GM18505 (cell line): ENCODE measurements around the gene YARS1.

ENCODE experiments used
- ATAC-seq: cut with Tn5 transposase; IDR thresholded peaks from one replicate; pipeline ENCODE4 v1.9.1; 2021; ENCODE audit not compliant: unreplicated experiment
- POLR2A ChIP-seq: IDR thresholded peaks from 4 replicates; pipeline ENCODE4 v1.6.1; 2011; ENCODE audit warnings: borderline replicate concordance; ENCODE audit not compliant: insufficient read depth, insufficient read length; ENCODE audit errors: extremely low read depth

Gene YARS1

DNA sequence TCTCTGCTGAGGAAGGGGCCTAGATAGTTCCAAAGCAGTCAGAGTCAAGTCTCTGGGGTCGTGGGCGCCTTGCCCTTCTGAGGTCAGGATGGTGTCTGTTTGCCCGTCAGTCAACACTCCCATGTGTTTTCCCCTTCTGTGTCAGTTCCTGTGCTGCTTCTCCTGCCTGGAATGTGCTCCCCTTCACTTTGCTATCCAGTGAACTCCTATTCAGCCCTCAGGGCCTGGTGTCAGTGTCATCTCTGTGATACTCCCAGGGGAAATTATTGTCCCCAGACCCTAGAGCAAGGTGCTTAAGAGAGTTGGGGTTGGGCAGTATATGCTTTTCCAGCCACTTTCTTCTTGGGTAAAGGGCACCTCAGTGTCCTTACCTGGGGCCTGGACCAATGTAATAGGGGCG, 68.8 kb downstream of the YARS1 start:
- ATAC-seq, result no peak
- no peak for TF ChIP-seq POLR2A

DNA sequence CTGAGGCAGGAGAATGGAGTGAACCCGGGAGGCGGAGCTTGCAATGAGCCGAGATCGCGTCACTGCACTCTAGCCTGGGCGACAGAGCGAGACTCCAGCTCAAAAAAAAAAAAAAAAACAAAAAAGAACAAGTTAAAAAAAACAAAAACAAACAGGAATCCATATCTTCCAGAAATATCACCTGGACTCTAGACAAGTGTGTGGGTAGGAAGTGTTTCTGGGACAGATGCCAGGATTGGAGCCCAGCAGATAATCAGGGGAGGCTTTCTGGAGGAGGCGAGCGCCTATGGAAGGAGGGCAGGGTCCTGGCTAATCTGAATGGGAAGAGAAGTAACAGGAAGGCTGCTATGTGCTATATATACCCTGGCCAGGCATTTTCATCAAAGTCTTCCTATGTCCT, 71.0 kb downstream of the YARS1 start:
- no peak for TF ChIP-seq POLR2A

DNA sequence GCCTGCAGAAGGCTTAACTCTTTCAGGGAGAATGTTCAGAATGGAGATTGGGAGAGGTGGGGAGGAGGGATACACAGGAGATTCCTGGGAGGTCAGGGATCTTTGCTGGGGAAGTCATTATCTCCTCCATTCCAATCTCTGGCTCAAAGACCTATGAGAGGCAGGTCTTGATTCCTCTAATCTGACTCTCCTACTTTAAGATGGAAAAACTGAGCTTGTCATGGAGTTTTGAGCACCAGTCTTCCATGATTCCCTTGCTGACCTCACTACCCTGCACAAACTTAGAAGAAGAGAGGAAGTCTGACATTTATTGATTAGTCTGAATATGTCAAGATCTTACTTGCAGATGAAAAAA, 73.1 kb downstream of the YARS1 start:
- TF ChIP-seq POLR2A, result no peak
- ATAC-seq, result no peak

More for the DNA sequence above, 71.0 kb downstream of the YARS1 start:
- no peak for ATAC-seq

DNA sequence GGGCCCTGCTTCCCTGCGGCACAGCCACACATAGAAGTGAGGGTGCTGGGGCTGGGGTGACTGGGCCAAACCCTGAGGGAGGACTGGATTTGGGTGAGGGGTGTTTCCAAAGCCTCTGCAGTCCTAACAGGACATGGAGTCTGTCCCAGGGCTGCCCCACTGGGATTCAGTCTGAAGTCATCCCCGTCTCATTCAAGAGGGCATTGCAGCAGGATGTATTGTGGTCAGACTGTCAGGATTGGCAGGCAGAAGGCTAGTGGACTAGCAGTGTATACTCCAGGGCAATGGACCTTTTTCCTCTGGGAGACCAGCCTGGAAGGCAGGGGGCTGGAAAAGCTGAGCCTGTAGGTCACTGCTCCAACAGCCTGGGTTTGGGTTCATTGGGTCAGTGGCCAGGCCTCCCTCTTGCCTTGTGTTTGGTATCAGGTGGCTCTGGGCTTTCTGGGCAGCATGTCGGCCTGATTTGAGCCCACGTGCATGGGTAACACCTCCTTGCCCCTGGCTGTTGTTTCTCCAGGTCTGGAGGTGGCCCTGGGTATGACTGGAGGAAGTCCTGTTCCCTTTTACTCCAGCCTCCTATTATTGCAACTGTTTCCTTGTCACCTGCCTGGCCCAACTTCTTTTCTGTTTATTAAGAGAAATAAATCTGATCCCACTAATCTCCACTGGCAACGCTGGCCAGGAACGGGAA, 73.6 kb downstream of the YARS1 start:
- ATAC-seq, result no peak
- TF ChIP-seq POLR2A, result no peak

DNA sequence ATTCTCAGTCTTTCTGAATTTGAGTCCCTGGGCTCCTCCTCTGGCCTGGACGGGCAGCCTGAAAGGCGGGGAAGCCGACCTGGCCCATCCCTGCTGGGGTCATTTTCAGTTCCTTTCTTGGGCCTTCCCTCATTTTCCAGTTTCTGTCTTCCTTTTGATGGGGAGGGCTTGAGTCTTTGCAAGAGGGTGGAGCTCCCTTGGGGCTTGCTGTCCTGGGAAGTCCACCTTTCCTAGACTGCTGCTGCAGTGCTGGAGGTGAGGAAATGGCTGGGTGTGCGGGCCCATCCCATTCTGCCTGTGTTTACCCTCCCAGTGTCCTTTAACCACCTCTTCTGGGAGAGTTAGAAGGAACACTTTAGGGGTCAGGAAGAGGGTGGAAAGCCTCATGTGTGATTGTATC, 74.2 kb downstream of the YARS1 start:
- ATAC-seq, result no peak
- TF ChIP-seq POLR2A, result no peak

DNA sequence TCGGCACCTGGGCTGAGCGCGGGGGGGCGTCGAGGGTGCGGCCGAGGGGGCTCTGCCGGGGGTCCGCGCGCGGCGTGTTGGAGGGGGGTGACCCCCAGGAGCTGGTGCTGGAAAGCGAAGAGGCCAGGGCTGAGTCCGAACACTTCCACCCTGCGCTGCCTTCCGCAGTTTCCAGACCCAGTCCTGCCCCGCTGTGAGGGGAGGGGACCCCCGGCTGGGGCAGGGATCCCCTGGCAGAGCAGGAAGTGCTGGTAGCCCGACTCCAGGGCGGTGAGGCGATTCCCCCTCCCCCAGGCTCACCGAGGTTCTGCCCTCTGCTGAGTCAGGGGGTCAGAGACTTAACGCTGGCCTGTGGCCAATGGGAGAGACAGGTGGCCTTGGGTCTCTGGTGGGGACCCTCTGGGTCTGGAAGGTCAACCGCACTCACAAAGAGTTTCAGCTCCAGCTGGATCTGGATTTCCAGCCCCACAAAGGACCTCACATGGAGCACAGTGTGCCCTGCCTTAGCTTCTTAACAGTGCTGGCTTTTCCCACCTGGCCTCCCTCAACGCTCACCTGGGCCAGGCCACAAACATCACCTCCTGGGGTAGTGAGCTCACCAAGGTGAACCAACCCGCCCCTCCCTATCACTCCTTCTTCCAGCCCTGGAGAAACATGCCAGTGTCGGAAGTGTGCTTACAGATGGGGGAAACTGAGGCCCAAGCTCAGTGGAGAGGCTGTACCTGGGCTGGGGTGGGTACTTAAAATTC, 74.8 kb downstream of the YARS1 start:
- no peak for TF ChIP-seq POLR2A
- ATAC-seq, result no peak

DNA sequence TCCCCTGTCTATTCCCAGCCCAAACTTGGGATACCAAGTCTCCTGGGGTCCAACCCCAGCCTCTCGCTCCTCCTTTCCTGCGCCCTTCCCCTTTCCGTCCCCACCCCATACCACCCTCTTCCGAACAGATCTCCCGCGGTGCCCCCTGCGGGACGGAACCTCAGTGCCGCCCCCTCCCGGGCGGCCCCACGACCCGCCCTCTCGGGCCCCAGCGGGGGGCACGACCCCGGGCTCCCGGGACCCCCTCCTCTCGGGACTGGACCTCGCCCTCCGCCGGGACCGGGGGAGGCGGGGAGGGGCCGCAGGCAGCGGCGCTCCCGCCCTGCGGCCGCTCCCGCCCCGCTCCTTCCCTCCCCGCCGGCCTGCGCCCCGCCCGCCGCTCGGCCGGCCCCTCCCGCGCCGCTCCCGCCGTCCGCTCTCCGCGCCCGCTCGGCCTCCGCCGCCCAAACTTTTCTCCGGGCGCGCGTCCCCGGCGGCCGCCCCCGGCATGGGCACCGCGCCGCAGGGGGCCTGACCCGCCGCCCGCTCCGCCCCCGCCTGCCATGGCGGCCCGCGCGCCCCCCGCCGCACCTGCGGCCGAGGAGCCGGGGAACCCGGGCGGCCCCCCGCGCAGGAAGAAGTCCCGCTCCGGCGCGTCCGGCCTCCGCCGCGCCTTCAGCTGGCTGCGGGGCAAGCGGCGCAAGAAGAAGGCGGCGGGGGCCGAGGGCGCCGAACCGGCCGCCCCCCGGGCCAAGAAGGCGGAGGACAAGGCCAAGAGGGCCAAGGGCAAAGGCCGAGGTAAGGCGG, 75.6 kb downstream of the YARS1 start:
- TF ChIP-seq POLR2A, result no peak
- ATAC-seq, result no peak

DNA sequence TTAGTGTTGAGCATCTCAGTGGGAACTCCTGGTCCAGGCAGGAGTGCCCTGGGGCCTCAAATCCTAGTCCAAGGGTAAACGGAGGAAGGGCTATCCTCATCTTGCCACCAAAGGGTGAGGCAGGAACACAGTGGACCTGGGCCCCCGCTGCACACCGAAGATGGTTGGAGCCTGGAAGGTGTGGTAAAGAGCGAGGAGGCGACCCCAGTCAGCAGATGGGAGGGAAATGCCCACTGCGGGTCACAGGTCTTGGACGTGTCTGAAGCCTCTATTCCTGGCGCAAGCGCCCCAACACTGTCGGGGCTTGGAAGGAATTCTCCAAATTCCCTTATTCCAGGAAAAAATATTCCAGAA, 76.1 kb downstream of the YARS1 start:
- TF ChIP-seq POLR2A, result no peak
- no peak for ATAC-seq

DNA sequence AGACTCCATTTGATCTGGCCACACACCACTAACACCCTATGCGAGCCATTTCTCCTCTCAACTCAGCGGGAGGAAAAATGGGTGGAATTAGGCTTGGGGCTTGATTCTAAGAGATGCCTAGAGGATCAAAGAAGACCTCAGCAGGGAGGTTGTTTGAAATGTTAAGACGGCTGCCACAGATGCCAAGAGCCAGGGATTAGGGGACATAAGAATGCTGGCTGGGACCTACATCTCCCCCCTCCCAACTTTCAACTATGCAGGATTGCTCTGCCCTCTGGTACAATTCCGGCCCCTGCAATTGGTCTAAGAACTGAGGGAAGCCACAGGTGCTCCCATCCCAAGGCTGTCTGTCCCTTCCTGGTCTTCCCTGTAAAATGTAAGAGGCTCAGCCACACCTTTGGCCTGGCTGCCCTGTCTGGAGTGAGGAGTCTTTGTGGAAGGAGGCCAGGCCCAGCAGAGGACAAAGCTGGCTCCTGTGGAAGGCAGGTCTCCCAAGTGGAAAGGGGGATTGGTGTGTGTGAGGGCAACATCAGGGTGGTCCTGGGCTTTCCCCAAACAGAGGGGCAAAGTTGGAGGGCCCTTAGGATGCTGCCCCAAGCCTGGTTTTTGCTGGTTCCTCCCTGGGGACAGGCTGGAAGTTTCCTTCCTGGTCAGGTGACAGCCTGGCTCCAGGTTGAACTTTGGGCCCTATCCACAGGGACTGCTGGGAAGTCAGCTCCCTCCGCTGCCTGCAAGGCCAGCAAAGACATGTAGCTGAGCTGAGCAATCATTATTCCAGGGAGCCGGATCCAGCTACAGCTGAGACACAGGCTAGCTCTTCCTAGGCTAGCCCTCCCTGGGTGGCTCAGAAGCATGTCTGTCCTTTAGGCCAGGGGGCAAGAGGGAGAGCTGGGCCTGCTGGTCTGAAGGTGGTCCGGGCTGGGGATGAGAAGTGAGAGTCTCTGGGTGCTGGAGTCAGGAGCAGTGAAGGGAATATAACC, 80.1 kb downstream of the YARS1 start:
- no peak for TF ChIP-seq POLR2A
- no peak for ATAC-seq

DNA sequence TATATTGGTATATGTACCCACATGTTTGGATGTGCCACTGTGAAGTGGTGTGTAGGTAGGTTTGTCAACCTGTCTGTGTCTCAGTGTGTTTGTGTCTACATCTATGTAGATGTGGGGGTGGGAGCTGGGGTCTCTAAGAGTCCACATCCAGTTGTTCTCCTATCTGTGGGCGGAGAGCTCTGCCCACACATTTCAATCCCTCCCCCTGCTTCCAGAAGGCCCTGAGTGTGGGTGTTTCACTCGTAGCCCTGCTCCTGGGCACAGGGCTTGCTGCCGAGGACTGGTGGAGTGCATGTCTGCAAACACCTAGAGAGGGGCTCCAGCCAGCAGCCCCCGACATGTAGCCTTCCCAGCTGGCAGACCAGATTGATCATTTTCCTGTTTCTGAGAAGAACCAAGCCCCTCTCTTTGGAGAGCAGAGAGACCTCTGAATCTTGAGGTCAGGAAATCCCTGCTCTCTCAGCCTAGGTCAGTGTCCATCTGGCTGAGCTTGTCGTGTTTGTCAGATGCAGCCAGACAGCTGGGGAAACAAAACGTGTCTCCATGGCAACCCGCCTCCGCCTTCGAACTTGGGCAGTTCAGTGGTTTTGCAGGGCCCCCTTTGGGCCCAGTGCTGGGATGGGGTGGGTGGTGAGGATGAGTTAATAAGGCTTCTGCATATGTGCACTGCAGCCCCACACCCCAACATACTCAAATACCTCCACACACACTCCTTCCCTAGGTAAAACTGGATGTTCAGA, 83.4 kb downstream of the YARS1 start:
- no peak for TF ChIP-seq POLR2A

DNA sequence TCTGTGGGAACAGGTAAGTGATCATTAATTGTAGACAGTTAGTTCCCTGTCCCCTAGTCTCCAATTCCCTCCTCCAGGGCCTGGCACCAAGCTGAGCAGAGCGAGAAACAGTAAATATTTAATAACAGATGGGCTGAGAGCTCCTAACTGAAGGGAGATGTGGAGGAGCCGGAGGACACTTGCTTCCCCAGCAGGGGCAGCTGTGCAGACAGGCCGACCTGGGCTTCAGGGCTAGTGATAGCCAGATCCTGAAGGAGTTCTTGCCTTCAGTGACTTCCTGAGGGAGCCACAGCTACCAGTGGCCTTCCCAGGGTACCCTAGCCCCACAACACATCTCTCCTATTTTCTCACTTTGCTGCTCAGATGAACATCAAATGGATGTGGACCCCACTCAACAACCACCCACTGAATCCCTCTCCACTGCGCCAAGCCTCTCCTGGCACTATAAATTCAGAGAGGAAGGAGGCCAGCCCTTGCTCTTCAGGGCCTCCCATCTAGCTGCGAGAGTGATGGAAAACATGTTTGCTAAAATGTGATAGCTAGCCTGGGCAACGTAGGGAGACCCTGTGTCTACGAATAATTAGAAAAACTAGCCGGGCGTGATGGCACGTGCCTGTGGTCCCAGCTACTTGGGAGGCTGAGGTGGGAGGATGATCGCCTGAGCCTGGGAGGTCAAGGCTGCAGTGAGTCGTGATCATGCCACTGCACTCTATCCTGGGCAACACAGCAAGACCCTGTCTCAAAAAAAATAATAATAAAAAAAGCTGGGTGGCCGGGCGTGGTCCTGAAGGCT, 87.7 kb downstream of the YARS1 start:
- no peak for TF ChIP-seq POLR2A
- no peak for ATAC-seq

More for the DNA sequence above, 83.4 kb downstream of the YARS1 start:
- no peak for ATAC-seq
